ENCODE results near the gene ZFYVE28. TPM values are rescaled to one million over a fixed set of nuclear protein-coding genes. Genes with fewer than 3 reads are reported as not detected.

Gene ZFYVE28
- total RNA-seq, 1 donor from 2014 or later, result 0.39 TPM

DNA sequence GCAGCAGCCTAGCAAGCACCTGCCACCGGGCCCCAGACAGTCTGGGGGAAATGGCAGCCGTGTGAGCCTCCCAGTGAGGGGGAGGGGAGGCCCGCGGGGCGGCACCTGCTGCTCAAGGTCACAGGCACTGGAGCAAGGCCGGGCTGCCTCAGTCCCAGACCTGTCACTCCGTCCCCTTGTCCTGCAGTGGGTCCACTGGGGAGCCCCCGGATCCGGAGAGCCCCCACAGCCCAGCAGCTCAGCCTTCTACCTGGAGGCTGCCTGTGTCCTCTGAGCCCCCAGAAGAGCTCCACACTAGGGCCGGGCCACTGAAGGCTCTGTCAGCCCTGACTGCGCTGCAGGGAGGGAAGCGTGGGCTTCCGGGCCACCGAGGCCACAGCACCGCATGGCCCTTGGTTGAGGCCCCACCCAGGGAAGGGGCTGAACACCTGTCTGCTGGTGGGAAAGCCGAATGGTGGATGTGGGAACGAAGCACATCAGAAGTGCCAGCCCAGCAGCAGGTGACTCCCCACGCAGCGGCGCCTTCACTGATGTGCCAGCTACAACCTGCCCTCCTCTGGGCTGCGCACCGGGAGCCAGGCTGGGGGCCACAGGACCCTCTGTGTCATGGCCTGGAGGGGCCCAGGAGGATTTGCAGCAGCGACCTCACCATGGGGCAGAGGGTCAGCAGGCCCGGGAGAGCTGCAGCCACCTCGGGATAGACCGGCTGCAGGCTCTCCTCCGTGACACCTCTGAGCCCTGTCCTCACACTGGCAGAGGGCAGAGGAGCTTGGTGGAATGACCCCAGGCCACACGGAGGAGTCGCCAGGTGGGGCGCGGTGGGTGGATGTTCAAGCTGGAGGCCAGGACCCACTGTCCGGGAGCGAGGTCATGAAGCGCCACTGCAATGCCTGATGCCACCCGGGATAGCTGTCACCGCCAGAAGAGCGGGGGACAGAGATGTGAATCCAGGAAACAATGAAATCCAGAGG is 121.5 kb downstream of the ZFYVE28 start:
- H3K9me3 Mint-ChIP-seq, result no peaks in the 10 kb centered on the region
- H3K4me1 Mint-ChIP-seq, result peaks cover 8% of the 10 kb centered on the region
- Histone ChIP-seq H2AFZ (replicated peaks) (no peak overlapping the region), H3K4me3 (no peak overlapping the region), H3K36me3 (no peaks in the 10 kb centered on the region), H3F3A (ENCODE audit: low read depth) (no peaks in the 10 kb centered on the region), H3K4me2 (no peak overlapping the region), H3K9ac (no peak overlapping the region), H3K27ac (no peak overlapping the region), H3K79me2 (ENCODE audit: low read depth) (no peaks in the 10 kb centered on the region), H3K27me3 (no peaks in the 10 kb centered on the region), H4K20me1 (ENCODE audit: low read depth) (no peaks in the 10 kb centered on the region), H3K4me1 (no peaks in the 10 kb centered on the region), H3K9me3 (ENCODE audit: low read depth) (no peaks in the 10 kb centered on the region)
- TF ChIP-seq, protein P1, sequence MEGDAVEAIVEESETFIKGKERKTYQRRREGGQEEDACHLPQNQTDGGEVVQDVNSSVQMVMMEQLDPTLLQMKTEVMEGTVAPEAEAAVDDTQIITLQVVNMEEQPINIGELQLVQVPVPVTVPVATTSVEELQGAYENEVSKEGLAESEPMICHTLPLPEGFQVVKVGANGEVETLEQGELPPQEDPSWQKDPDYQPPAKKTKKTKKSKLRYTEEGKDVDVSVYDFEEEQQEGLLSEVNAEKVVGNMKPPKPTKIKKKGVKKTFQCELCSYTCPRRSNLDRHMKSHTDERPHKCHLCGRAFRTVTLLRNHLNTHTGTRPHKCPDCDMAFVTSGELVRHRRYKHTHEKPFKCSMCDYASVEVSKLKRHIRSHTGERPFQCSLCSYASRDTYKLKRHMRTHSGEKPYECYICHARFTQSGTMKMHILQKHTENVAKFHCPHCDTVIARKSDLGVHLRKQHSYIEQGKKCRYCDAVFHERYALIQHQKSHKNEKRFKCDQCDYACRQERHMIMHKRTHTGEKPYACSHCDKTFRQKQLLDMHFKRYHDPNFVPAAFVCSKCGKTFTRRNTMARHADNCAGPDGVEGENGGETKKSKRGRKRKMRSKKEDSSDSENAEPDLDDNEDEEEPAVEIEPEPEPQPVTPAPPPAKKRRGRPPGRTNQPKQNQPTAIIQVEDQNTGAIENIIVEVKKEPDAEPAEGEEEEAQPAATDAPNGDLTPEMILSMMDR (IDR thresholded peaks at IDR 0.05), result no peak
- TF ChIP-seq EZH2 (IDR thresholded peaks at IDR 0.05) (no peak), EZH2phosphoT487 (IDR thresholded peaks at IDR 0.05) (no peak)
- H3K27ac Mint-ChIP-seq, result peak overlapping the region; percentile 78
- no peak overlapping the region for H3K4me3 Mint-ChIP-seq
- H3K27me3 Mint-ChIP-seq (ENCODE audit: insufficient read depth, low read depth), result peaks cover 11% of the 10 kb centered on the region
- no peaks in the 10 kb centered on the region for H3K36me3 Mint-ChIP-seq
- no peak for DNase-seq (ENCODE audit: low spot score)

DNA sequence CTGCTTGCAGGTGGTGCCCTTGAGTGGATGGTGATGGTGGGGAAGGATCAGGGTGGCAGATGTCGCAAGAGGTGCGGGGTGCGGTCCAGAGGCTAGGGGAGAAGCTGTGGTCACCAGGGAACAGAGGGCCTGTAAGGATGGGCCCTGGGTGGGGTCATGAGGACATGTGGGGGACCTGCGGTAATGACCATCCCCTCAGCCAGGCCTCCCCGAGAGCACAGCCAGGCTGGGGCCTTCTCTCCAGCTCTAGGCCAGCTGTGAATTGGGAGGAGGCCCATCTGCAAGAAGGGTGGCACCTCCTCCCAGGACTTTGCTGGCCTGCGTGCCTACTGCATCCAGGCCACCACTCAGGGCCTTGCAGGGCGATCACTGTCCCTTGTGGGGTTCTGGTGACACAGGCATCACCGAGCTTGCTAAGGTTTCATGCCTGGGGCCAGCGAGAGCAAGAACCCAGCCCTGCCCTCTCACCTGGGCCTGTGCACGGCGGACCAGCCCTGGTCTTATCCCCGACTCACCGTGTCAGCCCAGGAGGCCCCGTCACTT is 122.5 kb downstream of the ZFYVE28 start:
- DNase-seq (ENCODE audit: low spot score), result no peak
- Histone ChIP-seq H3K27ac (no peak overlapping the region), H3K4me3 (no peak overlapping the region), H3K79me2 (ENCODE audit: low read depth) (no peaks in the 10 kb centered on the region), H3K27me3 (no peaks in the 10 kb centered on the region), H3F3A (ENCODE audit: low read depth) (no peaks in the 10 kb centered on the region), H3K4me1 (no peaks in the 10 kb centered on the region), H3K9ac (no peak overlapping the region), H4K20me1 (ENCODE audit: low read depth) (no peaks in the 10 kb centered on the region), H3K9me3 (ENCODE audit: low read depth) (no peaks in the 10 kb centered on the region), H2AFZ (replicated peaks) (no peak overlapping the region), H3K4me2 (no peak overlapping the region), H3K36me3 (no peaks in the 10 kb centered on the region)
- Mint-ChIP-seq H3K4me1 (peaks cover 8% of the 10 kb centered on the region), H3K36me3 (no peaks in the 10 kb centered on the region), H3K27me3 (ENCODE audit: insufficient read depth, low read depth) (peaks cover 9% of the 10 kb centered on the region), H3K27ac (no peak overlapping the region), H3K4me3 (no peak overlapping the region), H3K9me3 (no peaks in the 10 kb centered on the region)
- TF ChIP-seq EZH2 (IDR thresholded peaks at IDR 0.05), result no peak
- TF ChIP-seq EZH2phosphoT487 (IDR thresholded peaks at IDR 0.05), result no peak
- TF ChIP-seq, protein P1 (IDR thresholded peaks at IDR 0.05), result no peak

DNA sequence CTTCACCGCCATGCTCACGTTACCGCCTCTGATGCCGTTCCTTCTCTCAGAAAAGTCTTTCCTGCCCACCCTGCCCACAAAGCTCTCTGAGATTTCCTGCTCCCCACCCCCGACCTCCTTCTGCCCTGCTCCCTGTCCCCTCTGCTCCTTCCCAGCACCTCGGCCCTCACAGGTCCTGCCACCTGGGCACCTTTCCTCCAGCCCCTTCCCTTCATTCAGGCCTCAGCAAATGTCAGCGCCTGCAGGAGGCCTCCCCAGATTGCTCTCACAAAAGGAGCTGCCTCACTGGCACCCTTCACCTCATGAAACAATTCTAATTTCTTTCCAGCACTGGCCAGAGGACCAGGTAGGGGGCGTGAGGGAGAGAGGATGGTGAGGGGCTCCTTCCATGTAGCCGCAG is 122.9 kb downstream of the ZFYVE28 start:
- Histone ChIP-seq H3K27ac (no peak overlapping the region), H3K36me3 (no peaks in the 10 kb centered on the region), H3K4me2 (no peak overlapping the region), H2AFZ (replicated peaks) (no peak overlapping the region), H3K4me1 (no peaks in the 10 kb centered on the region), H3K4me3 (no peak overlapping the region), H3F3A (ENCODE audit: low read depth) (no peaks in the 10 kb centered on the region), H3K9ac (no peak overlapping the region), H3K27me3 (no peaks in the 10 kb centered on the region), H4K20me1 (ENCODE audit: low read depth) (no peaks in the 10 kb centered on the region), H3K9me3 (ENCODE audit: low read depth) (no peaks in the 10 kb centered on the region), H3K79me2 (ENCODE audit: low read depth) (no peaks in the 10 kb centered on the region)
- DNase-seq (ENCODE audit: low spot score), result no peak
- no peaks in the 10 kb centered on the region for H3K36me3 Mint-ChIP-seq
- H3K4me1 Mint-ChIP-seq, result peaks cover 8% of the 10 kb centered on the region
- no peak overlapping the region for H3K4me3 Mint-ChIP-seq
- peaks cover 9% of the 10 kb centered on the region for H3K27me3 Mint-ChIP-seq (ENCODE audit: insufficient read depth, low read depth)
- no peaks in the 10 kb centered on the region for H3K9me3 Mint-ChIP-seq
- no peak overlapping the region for H3K27ac Mint-ChIP-seq
- TF ChIP-seq EZH2 (IDR thresholded peaks at IDR 0.05) (no peak), EZH2phosphoT487 (IDR thresholded peaks at IDR 0.05) (no peak)
- TF ChIP-seq, protein P1 (IDR thresholded peaks at IDR 0.05), result no peak
